Suprapubic skin (tissue), 4 donors: ENCODE data around the gene HIVEP2. TPM values are rescaled to one million over a fixed set of nuclear protein-coding genes. Genes with fewer than 3 reads are reported as not detected.

ENCODE experiments used
- DNase-seq, 2 donors: peaks; one replicate each; pipeline ENCODE4 v3.0.0-alpha.2; 2019; ENCODE audit warnings: low spot score in 2 of 2
- H3K27ac ChIP-seq: fragments of 200-600 bp; sonication (generic); one replicate; pipeline ENCODE4 v1.5.1; 2019
- H3K27me3 ChIP-seq: fragments of 200-600 bp; sonication (generic); one replicate; pipeline ENCODE4 v1.5.1; 2019
- H3K36me3 ChIP-seq: fragments of 200-600 bp; sonication (generic); one replicate; pipeline ENCODE4 v1.5.1; 2019
- H3K4me1 ChIP-seq: fragments of 200-600 bp; sonication (generic); one replicate; pipeline ENCODE4 v1.5.1; 2019
- H3K4me3 ChIP-seq: fragments of 200-600 bp; sonication (generic); one replicate; pipeline ENCODE4 v1.5.1; 2019; ENCODE audit warnings: mild to moderate bottlenecking
- H3K9me3 ChIP-seq: fragments of 200-600 bp; sonication (generic); one replicate; pipeline ENCODE4 v1.5.1; 2019
- CTCF ChIP-seq, 2 donors: fragments of 200-600 bp in 1 of 2; fragments of 450-650 bp in 1 of 2; sonication (generic) in 1 of 2; IDR thresholded peaks; one replicate each; pipeline ENCODE4 v1.5.1; 2016 to 2019; ENCODE audit warnings: antibody characterized with exemption in 2 of 2, mild to moderate bottlenecking in 1 of 2, moderate library complexity in 1 of 2
- EP300 ChIP-seq: sonication (generic); formaldehyde crosslinking; IDR thresholded peaks from one replicate; pipeline ENCODE4 v1.6.1; 2017; ENCODE audit warnings: antibody characterized with exemption
- POLR2A ChIP-seq, 2 donors: fragments of 450-650 bp; IDR thresholded peaks; one replicate each; pipeline ENCODE4 v1.6.1; 2017; ENCODE audit warnings: antibody characterized with exemption in 2 of 2, mild to moderate bottlenecking in 2 of 2, moderate library complexity in 2 of 2
- POLR2AphosphoS5 ChIP-seq, 3 donors: sonication (generic); formaldehyde crosslinking; IDR thresholded peaks; one replicate each; pipeline ENCODE4 v1.6.1; 2017; ENCODE audit warnings: antibody characterized with exemption in 3 of 3
- WGBS: methylation state at CpG from one replicate; pipeline ENCODE4 v1.1.5; 2018; 5-methylcytosine and 5-hydroxymethylcytosine counted together
- total RNA-seq, 4 donors: library from RNA; depleted of rRNA; stranded (reverse); fragments of >200 nt; gene quantifications; one replicate each; pipeline ENCODE4 v1.1.0, GENCODE V29; 2016

Gene HIVEP2
- total RNA-seq, 4 donors from 2014 or later, result 23.6 to 31.3 (median 25.6) TPM

- H3K9me3 ChIP-seq, result no peaks in the 10 kb centered on the region
- H3K27me3 ChIP-seq, result no peaks in the 10 kb centered on the region
- H3K4me1 ChIP-seq, result no peaks in the 10 kb centered on the region
- TF ChIP-seq POLR2A (IDR thresholded peaks at IDR 0.05) (no peak), CTCF (IDR thresholded peaks at IDR 0.05) (no peak), EP300 (no peak), POLR2AphosphoS5 (IDR thresholded peaks at IDR 0.05) (no peak)
- WGBS, result 88% methylated on average over 2 of the region's 2 CpGs
- H3K4me3 ChIP-seq, result no peak overlapping the region
- H3K27ac ChIP-seq, result no peak overlapping the region
- DNase-seq, result no peak
- H3K36me3 ChIP-seq, result no peaks in the 10 kb centered on the region
Observed at GRCh38 chr6:142911430-142911829, 33.5 kb downstream of the HIVEP2 start.

- TF ChIP-seq CTCF (IDR thresholded peaks at IDR 0.05) (no peak), POLR2AphosphoS5 (IDR thresholded peaks at IDR 0.05) (no peak), EP300 (no peak), POLR2A (IDR thresholded peaks at IDR 0.05) (no peak)
- Histone ChIP-seq H3K4me1 (no peaks in the 10 kb centered on the region), H3K9me3 (no peaks in the 10 kb centered on the region), H3K36me3 (no peaks in the 10 kb centered on the region), H3K27ac (no peak overlapping the region), H3K4me3 (no peak overlapping the region), H3K27me3 (no peaks in the 10 kb centered on the region)
- no peak for DNase-seq
Observed at GRCh38 chr6:142909686-142910085, 35.3 kb downstream of the HIVEP2 start.

DNA sequence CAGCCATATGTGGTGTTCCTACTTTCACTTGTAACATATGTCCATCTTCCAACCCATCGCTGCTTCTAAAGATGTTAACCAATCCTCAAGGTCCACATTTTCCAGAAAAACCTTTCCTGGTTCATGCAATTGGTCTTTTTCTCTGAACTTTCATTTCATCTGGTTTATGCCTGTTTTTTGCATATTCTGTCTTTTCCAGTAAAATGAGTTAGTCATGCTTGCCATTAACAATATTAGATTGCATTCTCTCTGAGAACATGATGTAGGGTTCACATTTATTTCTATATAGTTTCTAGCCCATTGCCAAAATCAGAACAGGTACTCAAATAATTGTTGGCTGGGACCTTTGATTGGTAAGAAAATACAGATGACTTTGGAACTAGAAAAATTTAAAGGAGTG, 36.7 kb downstream of the HIVEP2 start:
- TF ChIP-seq EP300, result no peak
- Histone ChIP-seq H3K27ac (no peak overlapping the region), H3K4me3 (no peak overlapping the region), H3K4me1 (no peaks in the 10 kb centered on the region), H3K9me3 (no peaks in the 10 kb centered on the region), H3K36me3 (no peaks in the 10 kb centered on the region), H3K27me3 (no peaks in the 10 kb centered on the region)
- no peak for DNase-seq
- WGBS, result 97% methylated on average over 1 of the region's 1 CpG

DNA sequence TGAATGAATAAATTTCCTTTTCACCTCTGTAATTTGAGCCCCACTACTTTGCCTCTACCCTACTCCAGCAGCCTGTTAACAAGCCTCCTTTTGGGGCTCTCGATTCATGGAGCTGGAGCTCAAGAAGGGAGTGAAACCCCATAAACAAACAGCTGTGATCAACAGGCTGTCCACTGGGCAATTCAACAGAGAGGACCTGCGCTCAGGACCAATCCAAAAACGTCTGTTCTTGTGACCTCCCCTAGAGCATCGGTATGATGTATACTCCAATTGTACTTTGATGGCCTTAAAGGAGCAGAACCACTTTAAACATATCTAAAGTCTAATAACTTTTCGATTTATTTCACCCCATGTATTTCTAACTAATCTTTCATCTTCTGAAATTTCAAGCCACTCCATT, 37.4 kb downstream of the HIVEP2 start:
- no peak overlapping the region for H3K27ac ChIP-seq
- DNase-seq, result no peak

DNA sequence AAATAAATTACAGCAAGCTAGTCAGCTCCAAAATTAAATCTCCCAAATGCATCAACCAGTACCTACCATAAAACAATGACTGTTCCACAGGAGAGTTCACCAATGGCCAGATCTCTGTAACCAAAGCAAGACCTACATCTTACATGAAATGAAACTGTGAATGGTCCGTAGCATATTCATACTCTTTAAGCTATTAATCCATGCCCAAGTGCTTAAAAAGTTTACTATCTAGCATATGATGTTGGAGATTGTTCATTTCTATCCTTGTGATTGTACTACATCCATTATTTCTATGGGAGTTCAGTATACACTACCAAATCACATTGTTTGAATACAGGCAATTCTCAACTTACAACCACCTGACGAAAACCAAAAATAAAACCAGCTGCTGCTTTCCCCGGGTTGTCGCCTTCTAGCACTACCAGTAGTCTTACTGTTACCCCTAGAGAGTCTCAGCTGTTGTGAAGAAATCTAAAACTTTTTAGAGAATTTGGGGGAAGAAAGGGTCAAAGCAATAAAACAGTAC, 38.0 kb downstream of the HIVEP2 start:
- H3K9me3 ChIP-seq, result no peaks in the 10 kb centered on the region
- H3K27me3 ChIP-seq, result no peaks in the 10 kb centered on the region
- H3K4me1 ChIP-seq, result peaks cover 7% of the 10 kb centered on the region
- no peak for DNase-seq
- H3K27ac ChIP-seq, result no peak overlapping the region
- WGBS, result 81% methylated on average over 4 of the region's 4 CpGs
- TF ChIP-seq EP300, result no peak
- no peak for TF ChIP-seq POLR2AphosphoS5 (IDR thresholded peaks at IDR 0.05)
- no peak for TF ChIP-seq CTCF (IDR thresholded peaks at IDR 0.05)
- TF ChIP-seq POLR2A (IDR thresholded peaks at IDR 0.05), result no peak
- no peaks in the 10 kb centered on the region for H3K36me3 ChIP-seq
- H3K4me3 ChIP-seq, result no peak overlapping the region

More for the DNA sequence above, 37.4 kb downstream of the HIVEP2 start:
- Histone ChIP-seq H3K4me1 (peaks cover 6% of the 10 kb centered on the region), H3K9me3 (no peaks in the 10 kb centered on the region), H3K27me3 (no peaks in the 10 kb centered on the region), H3K36me3 (no peaks in the 10 kb centered on the region), H3K4me3 (no peak overlapping the region)
- no peak for TF ChIP-seq EP300
- TF ChIP-seq POLR2AphosphoS5 (IDR thresholded peaks at IDR 0.05), result no peak
- no peak for TF ChIP-seq CTCF (IDR thresholded peaks at IDR 0.05)
- TF ChIP-seq POLR2A (IDR thresholded peaks at IDR 0.05), result no peak
- WGBS, result 79% methylated on average over 5 of the region's 5 CpGs

- no peak for DNase-seq
- Histone ChIP-seq H3K27me3 (no peaks in the 10 kb centered on the region), H3K27ac (no peak overlapping the region), H3K9me3 (no peaks in the 10 kb centered on the region), H3K4me3 (no peak overlapping the region), H3K36me3 (no peaks in the 10 kb centered on the region), H3K4me1 (peaks cover 7% of the 10 kb centered on the region)
- WGBS, result 85% methylated on average over 1 of the region's 1 CpG
- no peak for TF ChIP-seq POLR2AphosphoS5 (IDR thresholded peaks at IDR 0.05)
- TF ChIP-seq EP300, result no peak
- no peak for TF ChIP-seq POLR2A (IDR thresholded peaks at IDR 0.05)
- TF ChIP-seq CTCF (IDR thresholded peaks at IDR 0.05), result no peak
Observed at GRCh38 chr6:142903812-142904211, 41.2 kb downstream of the HIVEP2 start.
